IMR-90 (cell line): Measurements from ENCODE around the gene MSH2. TPM values are rescaled to one million over a fixed set of nuclear protein-coding genes. Genes with fewer than 3 reads are reported as not detected.

ENCODE experiments used
- ATAC-seq: fragments of 200-7000 bp; cut with Tn5 transposase; 2 replicates; pipeline ENCODE4 v1.9.1; 2020; ENCODE audit warnings: low read depth, mild to moderate bottlenecking, moderate library complexity
- BruUV-seq: library from RNA; stranded (reverse); fragments of 400-500 nt; replicated peaks from 2 replicates; lab custom pipeline; 2021; lab: Mats Ljungman, UMichigan
- CTCF ChIA-PET: fragments of 300-600 bp; formaldehyde crosslinking; extraction: SDS; loops from one replicate; lab custom pipeline; 2021; ENCODE audit warnings: antibody characterized with exemption; lab: Yijun Ruan, JAX
- POLR2A ChIA-PET: fragments of 300-600 bp; sonication (Branson Sonifier 250); formaldehyde crosslinking; loops from one replicate; lab custom pipeline; 2022; ENCODE audit warnings: antibody characterized with exemption; ENCODE audit not compliant: unreplicated experiment; lab: Charles Lee
- DNase-seq: peaks from one replicate; pipeline ENCODE4 v3.0.0; 2013
- H2AFZ ChIP-seq: replicated peaks from 2 replicates; pipeline ENCODE3; 2013; ENCODE audit warnings: low read length, mild to moderate bottlenecking; ENCODE audit not compliant: poor library complexity
- H2AK5ac ChIP-seq: 2 replicates; pipeline ENCODE4 v1.6.1; 2013; ENCODE audit warnings: low read depth, low read length, inconsistent platforms
- H2AK9ac ChIP-seq: replicated peaks from 2 replicates; pipeline ENCODE3; 2013; ENCODE audit warnings: mild to moderate bottlenecking, low read depth, low read length, moderate library complexity; ENCODE audit not compliant: poor library complexity
- H2BK120ac ChIP-seq: 2 replicates; pipeline ENCODE4 v1.6.1; 2013; ENCODE audit warnings: low read depth, low read length, inconsistent platforms
- H2BK15ac ChIP-seq: 3 replicates; pipeline ENCODE4 v1.6.1; 2013; ENCODE audit warnings: low read depth, low read length, inconsistent platforms
- H2BK20ac ChIP-seq: 2 replicates; pipeline ENCODE4 v1.6.1; 2013; ENCODE audit warnings: low read depth, mild to moderate bottlenecking, inconsistent platforms, low read length, moderate library complexity
- H2BK5ac ChIP-seq: 2 replicates; pipeline ENCODE4 v1.6.1; 2013; ENCODE audit warnings: mild to moderate bottlenecking, low read depth, low read length, inconsistent platforms; ENCODE audit not compliant: poor library complexity, severe bottlenecking
- H3K14ac ChIP-seq: replicated peaks from 2 replicates; pipeline ENCODE4 v1.6.1; 2013; ENCODE audit warnings: low read depth, low read length, inconsistent platforms
- H3K18ac ChIP-seq: 2 replicates; pipeline ENCODE4 v1.6.1; 2013; ENCODE audit warnings: low read depth, low read length, control low read depth
- H3K23ac ChIP-seq: 2 replicates; pipeline ENCODE4 v1.6.1; 2013; ENCODE audit warnings: low read depth, low read length, inconsistent platforms
- H3K27ac ChIP-seq: 2 replicates; pipeline ENCODE4 v1.5.1; 2013; ENCODE audit warnings: mild to moderate bottlenecking, control low read depth, low read length; ENCODE audit not compliant: insufficient read depth
- H3K27me3 ChIP-seq: 2 replicates; pipeline ENCODE4 v1.6.1; 2013; ENCODE audit warnings: low read length; ENCODE audit not compliant: control insufficient read depth, insufficient read depth
- H3K36me3 ChIP-seq: 2 replicates; pipeline ENCODE4 v1.6.1; 2013; ENCODE audit warnings: low read length, mixed read lengths; ENCODE audit not compliant: control insufficient read depth, insufficient read depth
- H3K4ac ChIP-seq: 2 replicates; pipeline ENCODE4 v1.6.1; 2013; ENCODE audit warnings: low read depth, low read length, inconsistent platforms
- H3K4me1 ChIP-seq: 2 replicates; pipeline ENCODE4 v1.6.1; 2013; ENCODE audit warnings: low read length, mixed read lengths; ENCODE audit not compliant: control insufficient read depth, insufficient read depth
- H3K4me2 ChIP-seq: 2 replicates; pipeline ENCODE4 v1.6.1; 2013; ENCODE audit warnings: low read depth, mild to moderate bottlenecking, control low read depth, low read length, moderate library complexity
- H3K4me3 ChIP-seq: 2 replicates; pipeline ENCODE4 v1.5.1; 2013; ENCODE audit warnings: low read depth, mild to moderate bottlenecking, control low read depth, low read length, moderate library complexity; ENCODE audit not compliant: insufficient read depth
- H3K56ac ChIP-seq: 2 replicates; pipeline ENCODE4 v1.6.1; 2013; ENCODE audit warnings: low read length, inconsistent platforms; ENCODE audit not compliant: insufficient read depth; ENCODE audit errors: extremely low read depth
- H3K79me1 ChIP-seq, 2 experiments: 2 replicates each; pipeline ENCODE4 v1.6.1; 2013; ENCODE audit warnings: low read length in 2 of 2, inconsistent platforms in 1 of 2, low read depth in 1 of 2
- H3K9ac ChIP-seq: 2 replicates; pipeline ENCODE4 v1.6.1; 2013; ENCODE audit warnings: low read depth, low read length, control low read depth
- H3K9me1 ChIP-seq: 2 replicates; pipeline ENCODE4 v1.6.1; 2013; ENCODE audit warnings: low read length, inconsistent platforms; ENCODE audit not compliant: insufficient read depth
- H3K9me3 ChIP-seq: 2 replicates; pipeline ENCODE4 v1.6.1; 2013; ENCODE audit warnings: low read length; ENCODE audit not compliant: control insufficient read depth, insufficient read depth
- H4K20me1 ChIP-seq: 2 replicates; pipeline ENCODE4 v1.6.1; 2013; ENCODE audit warnings: low read length, inconsistent platforms; ENCODE audit not compliant: insufficient read depth
- H4K5ac ChIP-seq: 2 replicates; pipeline ENCODE4 v1.6.1; 2013; ENCODE audit warnings: mild to moderate bottlenecking, low read depth, low read length, control low read depth
- H4K8ac ChIP-seq, 2 experiments: 2 replicates each; pipeline ENCODE4 v1.6.1; 2013; ENCODE audit warnings: low read depth in 2 of 2, low read length in 2 of 2, control low read depth in 1 of 2, inconsistent platforms in 1 of 2
- H4K91ac ChIP-seq: 2 replicates; pipeline ENCODE4 v1.6.1; 2013; ENCODE audit warnings: low read depth, low read length, inconsistent platforms; ENCODE audit not compliant: insufficient read depth
- BHLHE40 ChIP-seq: fragments of 150-350 bp; IDR thresholded peaks from 2 replicates; pipeline ENCODE4 v1.6.1; 2016; ENCODE audit warnings: mild to moderate bottlenecking, low read depth, low read length
- CEBPB ChIP-seq: IDR thresholded peaks from 2 replicates; pipeline ENCODE4 v1.6.1; 2012; ENCODE audit warnings: low read depth, low read length, improper control_type of control experiment
- FOS ChIP-seq: fragments of 150-350 bp; IDR thresholded peaks from 2 replicates; pipeline ENCODE4 v1.6.1; 2016; ENCODE audit warnings: low read depth, low read length
- MAFK ChIP-seq: IDR thresholded peaks from 2 replicates; pipeline ENCODE4 v1.6.1; 2012; ENCODE audit warnings: low read depth, low read length, improper control_type of control experiment
- MAZ ChIP-seq: IDR thresholded peaks from 2 replicates; pipeline ENCODE4 v1.6.1; 2012; ENCODE audit warnings: low read depth, mild to moderate bottlenecking, low read length, improper control_type of control experiment, moderate library complexity, borderline replicate concordance
- MXI1 ChIP-seq: IDR thresholded peaks from 2 replicates; pipeline ENCODE4 v1.6.1; 2012; ENCODE audit warnings: low read depth, mild to moderate bottlenecking, low read length, moderate library complexity, borderline replicate concordance
- NFE2L2 ChIP-seq: fragments of 150-350 bp; IDR thresholded peaks from 2 replicates; pipeline ENCODE4 v1.6.1; 2016; ENCODE audit warnings: low read depth, mild to moderate bottlenecking, low read length
- RCOR1 ChIP-seq: IDR thresholded peaks from 2 replicates; pipeline ENCODE4 v1.6.1; 2012; ENCODE audit warnings: mild to moderate bottlenecking, low read length, improper control_type of control experiment; ENCODE audit not compliant: insufficient replicate concordance
- RFX5 ChIP-seq: IDR thresholded peaks from 2 replicates; pipeline ENCODE4 v1.8.0; 2012; ENCODE audit warnings: low read depth, mild to moderate bottlenecking, low read length, moderate library complexity
- SMC3 ChIP-seq: fragments of 150-350 bp; IDR thresholded peaks from 2 replicates; pipeline ENCODE4 v1.6.1; 2016; ENCODE audit warnings: low read depth, mild to moderate bottlenecking, antibody characterized with exemption, low read length, moderate library complexity
- WGBS, 2 experiments: methylation state at CpG; one replicate each; pipeline versions ENCODE4 v1.1.5 to v1.1.7; 2013; ENCODE audit warnings: missing lambda C conversion rate in 2 of 2; ENCODE audit not compliant: insufficient read length in 1 of 2; ENCODE audit errors: extremely low coverage in 2 of 2; 5-methylcytosine and 5-hydroxymethylcytosine counted together
- dilution Hi-C: fragments of 300-500 bp; cut with HindIII; formaldehyde crosslinking; loops from one replicate; pipeline ENCODE4 v1.14.3; 2018; ENCODE audit warnings: low sequenced_read_pairs; ENCODE audit not compliant: unreplicated experiment
- in situ Hi-C: fragments of 300-500 bp; cut with MboI; formaldehyde crosslinking; loops from 3 replicates; pipeline ENCODE4 v1.14.3; 2019; ENCODE audit warnings: low sequenced_read_pairs, inconsistent platforms, mixed read lengths
- intact Hi-C: fragments of 100-400 bp; cut with micrococcal nuclease; formaldehyde crosslinking; loops from 2 replicates; pipeline ENCODE4 v1.10.0; 2022
- polyA plus RNA-seq, 3 experiments: library from polyadenylated mRNA; depleted of rRNA; stranded (reverse); fragments of >200 nt; gene quantifications; 2 replicates each; pipeline ENCODE4 v1.2.3, GENCODE V29; 2012; ENCODE audit warnings: low replicate concordance in 1 of 3
- total RNA-seq: library from RNA; depleted of rRNA; stranded (reverse); fragments of >200 nt; gene quantifications from 2 replicates; pipeline ENCODE4 v1.2.3, GENCODE V29; 2012
- TF ChIP-seq, protein P1 (sequence below): fragments of 150-350 bp; IDR thresholded peaks from 2 replicates; pipeline ENCODE4 v1.6.1; 2017; ENCODE audit warnings: mild to moderate bottlenecking, antibody characterized with exemption, low read length, low read depth

The MSH2 gene
- total and polyA plus RNA-seq, 2 of the 4 experiments (the other 2 are of a cell fraction): 13.8 to 22.6 TPM

- ATAC-seq: no peak
- POLR2A ChIA-PET: no interaction called here
- Histone ChIP-seq H3K4me2 (no peak overlapping the region), H2BK120ac (no peak overlapping the region), H4K20me1 (no peaks in the 10 kb centered on the region), H2AFZ (no peak overlapping the region), H3K79me1 (no peaks in the 10 kb centered on the region), H4K5ac (no peak overlapping the region), H3K9ac (no peak overlapping the region), H4K91ac (no peak overlapping the region), H3K27ac (no peak overlapping the region), H3K4me3 (no peak overlapping the region), H3K9me1 (no peaks in the 10 kb centered on the region), H3K36me3 (no peaks in the 10 kb centered on the region), H2BK5ac (no peak overlapping the region), H3K4ac (no peak overlapping the region), H2BK15ac (no peak overlapping the region), H4K8ac (no peak overlapping the region), H3K18ac (no peak overlapping the region), H3K23ac (no peak overlapping the region), H3K9me3 (no peaks in the 10 kb centered on the region), H3K56ac (no peak overlapping the region), H2AK9ac (no peak overlapping the region), H3K4me1 (no peaks in the 10 kb centered on the region), H2AK5ac (no peak overlapping the region), H2BK20ac (no peak overlapping the region), H3K14ac (no peak overlapping the region), H3K27me3 (no peaks in the 10 kb centered on the region)
- CTCF ChIA-PET: no interaction called here
- in situ Hi-C loops: no loop called here
- no CpG with 5 or more reads among the region's 3 CpGs for WGBS, 2 experiments
- dilution Hi-C loops: no loop called here
- no peak for DNase-seq
- intact Hi-C loops: no loop called here
- no TSS peak for BruUV-seq
- no peak for TF ChIP-seq NFE2L2
- TF ChIP-seq FOS: no peak
- no peak for TF ChIP-seq BHLHE40
- TF ChIP-seq RFX5: no peak
- no peak for TF ChIP-seq MXI1
- TF ChIP-seq, protein P1, sequence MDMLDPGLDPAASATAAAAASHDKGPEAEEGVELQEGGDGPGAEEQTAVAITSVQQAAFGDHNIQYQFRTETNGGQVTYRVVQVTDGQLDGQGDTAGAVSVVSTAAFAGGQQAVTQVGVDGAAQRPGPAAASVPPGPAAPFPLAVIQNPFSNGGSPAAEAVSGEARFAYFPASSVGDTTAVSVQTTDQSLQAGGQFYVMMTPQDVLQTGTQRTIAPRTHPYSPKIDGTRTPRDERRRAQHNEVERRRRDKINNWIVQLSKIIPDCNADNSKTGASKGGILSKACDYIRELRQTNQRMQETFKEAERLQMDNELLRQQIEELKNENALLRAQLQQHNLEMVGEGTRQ: no peak
- TF ChIP-seq MAFK: no peak
- TF ChIP-seq RCOR1: no peak
- no peak for TF ChIP-seq CEBPB
- no peak for TF ChIP-seq SMC3
- TF ChIP-seq MAZ: no peak
These were observed 53.9 kb downstream of the MSH2 start for GRCh38 chr2:47456851-47457250.
